MM.1S (cell line): ENCODE measurements around the gene CNBD2.

Experiments used
- DNase-seq: peaks from one replicate; pipeline ENCODE4 v3.0.0-alpha.2; 2015
- H2AFZ ChIP-seq: fragments of 300-600 bp; sonication (generic); 2 replicates; pipeline ENCODE4 v1.6.0; 2016; ENCODE audit warnings: antibody characterized with exemption, low read length
- H3F3A ChIP-seq: fragments of 300-600 bp; sonication (generic); 2 replicates; pipeline ENCODE4 v1.6.1; 2016; ENCODE audit warnings: mild to moderate bottlenecking, antibody characterized with exemption, low read length, moderate library complexity, mixed read lengths; ENCODE audit not compliant: insufficient read depth
- H3K27ac ChIP-seq: fragments of 300-600 bp; sonication (generic); 2 replicates; pipeline ENCODE4 v1.5.1; 2016; ENCODE audit warnings: mild to moderate bottlenecking, low read length
- H3K27me3 ChIP-seq: fragments of 300-600 bp; sonication (generic); replicated peaks from 2 replicates; pipeline ENCODE4 v1.6.0; 2016; ENCODE audit warnings: low read length; ENCODE audit not compliant: insufficient read depth
- H3K36me3 ChIP-seq: fragments of 300-600 bp; sonication (generic); replicated peaks from 2 replicates; pipeline ENCODE4 v1.6.1; 2016; ENCODE audit warnings: mild to moderate bottlenecking, low read length, mixed read lengths; ENCODE audit not compliant: insufficient read depth
- H3K4me1 ChIP-seq: fragments of 300-600 bp; sonication (generic); 2 replicates; pipeline ENCODE4 v1.6.1; 2016; ENCODE audit warnings: low read length, mixed read lengths
- H3K4me2 ChIP-seq: fragments of 300-600 bp; sonication (generic); 2 replicates; pipeline ENCODE4 v1.6.0; 2016; ENCODE audit warnings: low read depth, low read length
- H3K4me3 ChIP-seq: fragments of 300-600 bp; sonication (generic); 2 replicates; pipeline ENCODE4 v1.5.1; 2016; ENCODE audit warnings: low read length, mixed read lengths
- H3K79me2 ChIP-seq: fragments of 300-600 bp; sonication (generic); 2 replicates; pipeline ENCODE4 v1.6.1; 2016; ENCODE audit warnings: mixed run types, low read length, mixed read lengths
- H3K9ac ChIP-seq: fragments of 300-600 bp; sonication (generic); 2 replicates; pipeline ENCODE4 v1.6.1; 2016; ENCODE audit warnings: low read length, mixed read lengths
- H3K9me2 ChIP-seq: fragments of 300-600 bp; sonication (generic); replicated peaks from 2 replicates; pipeline ENCODE4 v1.6.1; 2016; ENCODE audit warnings: mild to moderate bottlenecking, low read length, mixed read lengths; ENCODE audit not compliant: insufficient read depth
- H3K9me3 ChIP-seq: fragments of 300-600 bp; sonication (generic); replicated peaks from 2 replicates; pipeline ENCODE4 v1.6.1; 2016; ENCODE audit warnings: mild to moderate bottlenecking, low read length, mixed read lengths; ENCODE audit not compliant: insufficient read depth
- H4K20me1 ChIP-seq: fragments of 300-600 bp; sonication (generic); 2 replicates; pipeline ENCODE4 v1.6.1; 2016; ENCODE audit warnings: mild to moderate bottlenecking, low read length, moderate library complexity, mixed read lengths; ENCODE audit not compliant: insufficient read depth
- EZH2 ChIP-seq: fragments of 300-600 bp; sonication (generic); optimal IDR thresholded peaks from 2 replicates; pipeline ENCODE3; 2017; ENCODE audit warnings: low read depth, mild to moderate bottlenecking, antibody characterized with exemption, low read length, mixed read lengths
- EZH2phosphoT487 ChIP-seq: fragments of 300-600 bp; sonication (generic); IDR thresholded peaks from 2 replicates; pipeline ENCODE4 v1.6.1; 2018; ENCODE audit warnings: antibody characterized with exemption, low read length
- TF ChIP-seq, protein P1 (sequence below): fragments of 300-600 bp; sonication (generic); IDR thresholded peaks from 2 replicates; pipeline ENCODE4 v1.5.1; 2016; ENCODE audit warnings: antibody characterized with exemption, low read length, mixed read lengths

The CNBD2 gene

GRCh38 chr20:36055145-36055544, 86.8 kb downstream of the CNBD2 start:
- Histone ChIP-seq H3K9me2 (no peaks in the 10 kb centered on the region), H3K27me3 (no peaks in the 10 kb centered on the region), H3K4me3 (no peak overlapping the region), H3K4me2 (no peak overlapping the region), H3K4me1 (peaks cover 13% of the 10 kb centered on the region), H3K9me3 (no peaks in the 10 kb centered on the region), H4K20me1 (no peaks in the 10 kb centered on the region), H3F3A (peaks cover 10% of the 10 kb centered on the region), H3K9ac (no peak overlapping the region), H2AFZ (no peak overlapping the region), H3K27ac (no peak overlapping the region), H3K36me3 (no peaks in the 10 kb centered on the region), H3K79me2 (peaks cover 7% of the 10 kb centered on the region)
- no peak for DNase-seq
- TF ChIP-seq EZH2 (no peak), EZH2phosphoT487 (no peak)
- TF ChIP-seq, protein P1, sequence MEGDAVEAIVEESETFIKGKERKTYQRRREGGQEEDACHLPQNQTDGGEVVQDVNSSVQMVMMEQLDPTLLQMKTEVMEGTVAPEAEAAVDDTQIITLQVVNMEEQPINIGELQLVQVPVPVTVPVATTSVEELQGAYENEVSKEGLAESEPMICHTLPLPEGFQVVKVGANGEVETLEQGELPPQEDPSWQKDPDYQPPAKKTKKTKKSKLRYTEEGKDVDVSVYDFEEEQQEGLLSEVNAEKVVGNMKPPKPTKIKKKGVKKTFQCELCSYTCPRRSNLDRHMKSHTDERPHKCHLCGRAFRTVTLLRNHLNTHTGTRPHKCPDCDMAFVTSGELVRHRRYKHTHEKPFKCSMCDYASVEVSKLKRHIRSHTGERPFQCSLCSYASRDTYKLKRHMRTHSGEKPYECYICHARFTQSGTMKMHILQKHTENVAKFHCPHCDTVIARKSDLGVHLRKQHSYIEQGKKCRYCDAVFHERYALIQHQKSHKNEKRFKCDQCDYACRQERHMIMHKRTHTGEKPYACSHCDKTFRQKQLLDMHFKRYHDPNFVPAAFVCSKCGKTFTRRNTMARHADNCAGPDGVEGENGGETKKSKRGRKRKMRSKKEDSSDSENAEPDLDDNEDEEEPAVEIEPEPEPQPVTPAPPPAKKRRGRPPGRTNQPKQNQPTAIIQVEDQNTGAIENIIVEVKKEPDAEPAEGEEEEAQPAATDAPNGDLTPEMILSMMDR = no peak

DNA sequence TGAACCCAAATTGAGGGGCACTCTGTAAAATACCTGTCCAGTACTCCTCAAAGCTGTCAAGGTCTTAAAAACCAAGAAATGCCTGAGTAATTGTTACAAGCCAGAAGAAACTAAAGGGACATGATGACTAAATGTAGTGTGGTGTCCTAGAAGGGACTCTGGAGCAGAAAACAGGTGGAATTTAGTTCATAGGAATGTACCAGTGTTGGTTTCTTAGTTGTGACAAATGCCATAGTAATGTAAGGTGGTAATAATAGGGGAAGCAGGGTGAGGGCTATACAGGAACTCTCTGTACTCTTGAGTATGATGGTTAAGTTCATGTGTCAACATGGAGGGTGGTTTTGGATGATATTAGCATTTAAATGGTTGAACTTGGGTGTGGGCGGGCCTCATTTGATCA, 92.3 kb downstream of the CNBD2 start:
- H3K4me1 ChIP-seq = peaks cover 13% of the 10 kb centered on the region
- no peaks in the 10 kb centered on the region for H3K9me3 ChIP-seq
- no peaks in the 10 kb centered on the region for H4K20me1 ChIP-seq
- no peak overlapping the region for H3K4me2 ChIP-seq
- H3K79me2 ChIP-seq = no peaks in the 10 kb centered on the region
- TF ChIP-seq EZH2phosphoT487 (no peak), EZH2 (no peak)
- TF ChIP-seq, protein P1 = no peak
- H3K4me3 ChIP-seq = no peak overlapping the region
- DNase-seq = no peak
- no peak overlapping the region for H3K27ac ChIP-seq
- H3K27me3 ChIP-seq = no peaks in the 10 kb centered on the region
- no peaks in the 10 kb centered on the region for H3K9me2 ChIP-seq
- no peaks in the 10 kb centered on the region for H3K36me3 ChIP-seq
- H3K9ac ChIP-seq = no peak overlapping the region
- H3F3A ChIP-seq = peaks cover 14% of the 10 kb centered on the region
- H2AFZ ChIP-seq = no peak overlapping the region

DNA sequence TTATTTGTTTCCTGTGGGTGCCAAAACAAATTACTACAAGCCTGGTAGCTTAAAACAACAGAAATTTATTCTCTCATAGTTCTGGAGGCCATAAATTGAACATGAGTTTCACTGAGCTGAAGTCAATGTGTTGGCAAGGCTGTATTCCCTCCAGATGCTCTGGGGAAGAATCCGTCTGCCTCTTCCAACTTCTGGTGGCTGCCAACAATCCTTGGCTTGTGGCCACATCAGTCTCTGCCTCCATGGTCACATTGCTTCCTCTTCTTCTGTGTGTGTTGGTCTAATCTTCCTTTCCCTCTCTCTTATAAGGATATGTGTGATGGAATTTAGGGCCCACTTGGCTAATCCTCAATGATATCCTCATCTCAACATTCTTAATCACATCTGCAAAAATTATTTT, 93.4 kb downstream of the CNBD2 start:
- Histone ChIP-seq H3F3A (peaks cover 8% of the 10 kb centered on the region), H2AFZ (no peak overlapping the region), H3K27me3 (no peaks in the 10 kb centered on the region), H3K36me3 (no peaks in the 10 kb centered on the region), H3K4me1 (peaks cover 7% of the 10 kb centered on the region), H3K9me2 (no peaks in the 10 kb centered on the region), H3K9me3 (no peaks in the 10 kb centered on the region), H3K9ac (no peak overlapping the region), H3K27ac (no peak overlapping the region), H3K4me2 (no peak overlapping the region), H4K20me1 (no peaks in the 10 kb centered on the region), H3K4me3 (no peak overlapping the region), H3K79me2 (no peaks in the 10 kb centered on the region)
- no peak for DNase-seq
- TF ChIP-seq, protein P1 = no peak
- TF ChIP-seq EZH2 (no peak), EZH2phosphoT487 (no peak)
